HG03064 (cell line): Measurements from ENCODE around the gene IFNL4.
"Not testable (repeated sequence)": the region's sequence is repeated elsewhere in the genome, so short reads cannot be mapped to it uniquely, and the experiment has no call there.

Experiments used
- ATAC-seq: cut with Tn5 transposase; IDR thresholded peaks from one replicate; pipeline ENCODE4 v1.9.1; 2021; ENCODE audit warnings: low read depth; ENCODE audit not compliant: unreplicated experiment

The IFNL4 gene

GRCh38 chr19:39248806-39249205 is at the start of gene IFNL4:
Gene IFNL4, minus strand, starts transcription at chr19:39248856.
- ATAC-seq: no peak

GRCh38 chr19:39297931-39298634 is 49.4 kb upstream of the IFNL4 start:
- no peak for ATAC-seq

- no peak for ATAC-seq
Measured at GRCh38 chr19:39296906-39297305, 48.2 kb upstream of the IFNL4 start.

- no peak for ATAC-seq
Measured at GRCh38 chr19:39296055-39296645, 47.5 kb upstream of the IFNL4 start, which contains the start of gene IFNL1. Gene IFNL1, plus strand, starts transcription at chr19:39296407. Its CDS starts 15 bp downstream, at chr19:39296422.

GRCh38 chr19:39293394-39293793 is 44.7 kb upstream of the IFNL4 start:
- no peak for ATAC-seq

- no peak for ATAC-seq
Measured at GRCh38 chr19:39284032-39284431, 35.4 kb upstream of the IFNL4 start.

- ATAC-seq: no peak
Measured at GRCh38 chr19:39282021-39282420, 33.4 kb upstream of the IFNL4 start.

GRCh38 chr19:39277598-39277997 is 28.9 kb upstream of the IFNL4 start:
- ATAC-seq: no peak

- ATAC-seq: no peak
Measured at GRCh38 chr19:39276740-39277139, 28.1 kb upstream of the IFNL4 start.

GRCh38 chr19:39275578-39275977 is 26.9 kb upstream of the IFNL4 start:
- ATAC-seq: no peak

- ATAC-seq: not testable (repeated sequence)
Measured at GRCh38 chr19:39273859-39274258, 25.2 kb upstream of the IFNL4 start.

- no peak for ATAC-seq
Measured at GRCh38 chr19:39270036-39270871, 21.6 kb upstream of the IFNL4 start.

- not testable (repeated sequence) for ATAC-seq
Measured at GRCh38 chr19:39269369-39269768, 20.7 kb upstream of the IFNL4 start.

- ATAC-seq: not testable (repeated sequence)
Measured at GRCh38 chr19:39268531-39269223, 20.0 kb upstream of the IFNL4 start.

GRCh38 chr19:39268085-39268484 is 19.4 kb upstream of the IFNL4 start, which contains the start of gene IFNL2:
Gene IFNL2, plus strand, starts transcription at chr19:39268396. Its CDS starts 173 bp downstream, at chr19:39268569.
- not testable (repeated sequence) for ATAC-seq

GRCh38 chr19:39265321-39265916 is 16.8 kb upstream of the IFNL4 start:
- ATAC-seq: no peak

- no peak for ATAC-seq
Measured at GRCh38 chr19:39264306-39265290, 15.9 kb upstream of the IFNL4 start.

- no peak for ATAC-seq
Measured at GRCh38 chr19:39263912-39264305, 15.3 kb upstream of the IFNL4 start.

- ATAC-seq: no peak
Measured at GRCh38 chr19:39262496-39262895, 13.8 kb upstream of the IFNL4 start.
